Peyer's patch (tissue), 4 donors: ENCODE results near the gene KRTAP19-4. TPM values are rescaled to one million over a fixed set of nuclear protein-coding genes. Genes with fewer than 3 reads are reported as not detected.

Experiments used
- DNase-seq, 3 donors: peaks; one replicate each; pipeline ENCODE4 v3.0.0-alpha.2; 2017 to 2019
- H3K27ac ChIP-seq, 4 donors: fragments of 200-600 bp; sonication (generic); one replicate each; pipeline ENCODE4 v1.5.1; 2016 to 2019
- H3K27me3 ChIP-seq, 2 donors: fragments of 200-600 bp; sonication (generic); one replicate each; pipeline ENCODE4 v1.5.1; 2019
- H3K36me3 ChIP-seq, 3 donors: fragments of 200-600 bp; sonication (generic); one replicate each; pipeline ENCODE4 v1.5.1; 2016 to 2019
- H3K4me1 ChIP-seq, 4 donors: fragments of 200-600 bp; sonication (generic); one replicate each; pipeline ENCODE4 v1.5.1; 2016 to 2019
- H3K4me3 ChIP-seq, 4 donors: fragments of 200-600 bp; sonication (generic); 1 replicate in 3 of 4; 2 replicates in 1 of 4; pipeline ENCODE4 v1.5.1; 2016 to 2019; ENCODE audit warnings: mild to moderate bottlenecking in 1 of 4
- H3K9me3 ChIP-seq, 4 donors: fragments of 200-600 bp; sonication (generic); one replicate each; pipeline ENCODE4 v1.5.1; 2016 to 2019; ENCODE audit warnings: mild to moderate bottlenecking in 1 of 4
- POLR2A ChIP-seq, 2 donors: fragments of 450-650 bp; IDR thresholded peaks; one replicate each; pipeline ENCODE4 v1.5.1; 2017; ENCODE audit warnings: antibody characterized with exemption in 2 of 2, mild to moderate bottlenecking in 2 of 2, moderate library complexity in 2 of 2
- small RNA-seq, 2 donors: library from RNA; depleted of rRNA; stranded (forward); fragments of <200 nt; gene quantifications; one replicate each; pipeline ENCODE3, GENCODE V24; 2016
- total RNA-seq, 4 donors: library from RNA; depleted of rRNA; stranded (reverse); fragments of >200 nt; gene quantifications; one replicate each; pipeline ENCODE4 v1.1.0, GENCODE V29; 2016
- TF ChIP-seq, protein P1 (sequence below), 6 experiments: fragments of 450-650 bp in 4 of 6; fragments of 200-600 bp in 2 of 6; sonication (generic) in 1 of 6; IDR thresholded peaks; one replicate each; pipeline ENCODE4 v1.5.1; 2017 to 2019; ENCODE audit warnings: antibody characterized with exemption in 6 of 6, mild to moderate bottlenecking in 3 of 6, moderate library complexity in 1 of 6

The KRTAP19-4 gene
- total RNA-seq, 4 donors from 2014 or later = not detected

DNA sequence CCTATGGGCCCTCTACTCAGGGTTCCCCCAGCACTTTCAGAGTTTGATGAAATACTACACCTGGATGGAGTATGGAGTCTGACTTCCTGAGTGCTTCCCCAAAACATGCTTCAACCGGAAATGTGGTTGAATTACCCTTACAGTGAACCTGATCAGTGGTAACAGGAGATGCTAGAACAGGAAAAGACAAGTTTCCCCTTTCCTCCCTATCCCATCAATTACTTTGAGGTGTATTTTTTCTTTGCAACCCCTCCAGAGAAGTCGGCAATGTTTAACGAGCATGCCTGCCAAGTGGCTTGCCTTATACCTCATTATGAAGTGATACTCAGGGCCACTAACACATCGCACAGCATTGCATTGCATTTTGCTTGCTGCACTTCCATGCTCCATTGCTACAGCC lies 49.9 kb downstream of the KRTAP19-4 start:
- no peaks in the 10 kb centered on the region for H3K27me3 ChIP-seq
- DNase-seq = no peak
- H3K27ac ChIP-seq = no peak overlapping the region
- TF ChIP-seq POLR2A (IDR thresholded peaks at IDR 0.05) = no peak
- TF ChIP-seq, protein P1, sequence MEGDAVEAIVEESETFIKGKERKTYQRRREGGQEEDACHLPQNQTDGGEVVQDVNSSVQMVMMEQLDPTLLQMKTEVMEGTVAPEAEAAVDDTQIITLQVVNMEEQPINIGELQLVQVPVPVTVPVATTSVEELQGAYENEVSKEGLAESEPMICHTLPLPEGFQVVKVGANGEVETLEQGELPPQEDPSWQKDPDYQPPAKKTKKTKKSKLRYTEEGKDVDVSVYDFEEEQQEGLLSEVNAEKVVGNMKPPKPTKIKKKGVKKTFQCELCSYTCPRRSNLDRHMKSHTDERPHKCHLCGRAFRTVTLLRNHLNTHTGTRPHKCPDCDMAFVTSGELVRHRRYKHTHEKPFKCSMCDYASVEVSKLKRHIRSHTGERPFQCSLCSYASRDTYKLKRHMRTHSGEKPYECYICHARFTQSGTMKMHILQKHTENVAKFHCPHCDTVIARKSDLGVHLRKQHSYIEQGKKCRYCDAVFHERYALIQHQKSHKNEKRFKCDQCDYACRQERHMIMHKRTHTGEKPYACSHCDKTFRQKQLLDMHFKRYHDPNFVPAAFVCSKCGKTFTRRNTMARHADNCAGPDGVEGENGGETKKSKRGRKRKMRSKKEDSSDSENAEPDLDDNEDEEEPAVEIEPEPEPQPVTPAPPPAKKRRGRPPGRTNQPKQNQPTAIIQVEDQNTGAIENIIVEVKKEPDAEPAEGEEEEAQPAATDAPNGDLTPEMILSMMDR (IDR thresholded peaks at IDR 0.05) = no peak
- H3K4me3 ChIP-seq = no peak overlapping the region
- H3K9me3 ChIP-seq = no peaks in the 10 kb centered on the region
- H3K4me1 ChIP-seq = no peaks in the 10 kb centered on the region
- H3K36me3 ChIP-seq = no peaks in the 10 kb centered on the region

Small RNA genes within 50 kb of the gene (small RNA-seq; reads per million reads assigned to genes)
- 0 reads per million in 2 donors for gene AP000567.1
- 0 reads per million in 2 donors for gene KRTAP19-10P
- 0 reads per million in 2 donors for gene KRTAP19-11P
- 0 reads per million in 2 donors for gene KRTAP19-9P

Other genes with a start within 250 kb of the KRTAP19-4 start
- gene KRTAP24-1, start 214.2 kb downstream of the KRTAP19-4 start, total RNA-seq = not detected
- gene KRTAP25-1, start 207.7 kb downstream of the KRTAP19-4 start, total RNA-seq = not detected
- gene KRTAP26-1, start 176.8 kb downstream of the KRTAP19-4 start, total RNA-seq = not detected
- gene KRTAP27-1, start 159.5 kb downstream of the KRTAP19-4 start, total RNA-seq = not detected
- not detected for gene KRTAP23-1, start 148.6 kb downstream of the KRTAP19-4 start, total RNA-seq
- gene KRTAP13-2, start 124.9 kb downstream of the KRTAP19-4 start, total RNA-seq = not detected
- not detected for gene KRTAP13-1, start 101.1 kb downstream of the KRTAP19-4 start, total RNA-seq
- gene KRTAP13-3, start 71.2 kb downstream of the KRTAP19-4 start, total RNA-seq = not detected
- gene KRTAP13-4, start 66.9 kb downstream of the KRTAP19-4 start, total RNA-seq = not detected
- not detected for gene KRTAP15-1, start 56.9 kb downstream of the KRTAP19-4 start, total RNA-seq
- gene KRTAP19-1, start 16.8 kb downstream of the KRTAP19-4 start, total RNA-seq = not detected
- not detected for gene KRTAP19-2, start 9.7 kb downstream of the KRTAP19-4 start, total RNA-seq
- not detected for gene KRTAP19-3, start 5.2 kb downstream of the KRTAP19-4 start, total RNA-seq
- not detected for gene KRTAP19-5, start 5.0 kb upstream of the KRTAP19-4 start, total RNA-seq
- not detected for gene KRTAP19-6, start 44.7 kb upstream of the KRTAP19-4 start, total RNA-seq
- gene KRTAP19-7, start 64.1 kb upstream of the KRTAP19-4 start, total RNA-seq = not detected
- gene KRTAP22-2, start 93.2 kb upstream of the KRTAP19-4 start, total RNA-seq = not detected
- not detected for gene KRTAP6-3, start 95.3 kb upstream of the KRTAP19-4 start, total RNA-seq
- gene KRTAP6-2, start 101.7 kb upstream of the KRTAP19-4 start, total RNA-seq = not detected
- gene KRTAP22-1, start 103.9 kb upstream of the KRTAP19-4 start, total RNA-seq = not detected
- not detected for gene KRTAP6-1, start 116.8 kb upstream of the KRTAP19-4 start, total RNA-seq
- gene KRTAP20-1, start 119.3 kb upstream of the KRTAP19-4 start, total RNA-seq = not detected
- gene KRTAP20-4, start 123.5 kb upstream of the KRTAP19-4 start, total RNA-seq = not detected
- not detected for gene KRTAP20-2, start 138.0 kb upstream of the KRTAP19-4 start, total RNA-seq
- not detected for gene KRTAP20-3, start 145.7 kb upstream of the KRTAP19-4 start, total RNA-seq
- gene KRTAP21-3, start 221.6 kb upstream of the KRTAP19-4 start, total RNA-seq = not detected